KMS-11 (cell line): ENCODE measurements around the gene JAG1.

Experiments
- H2AFZ ChIP-seq: fragments of 200-600 bp; sonication (generic); 2 replicates; pipeline ENCODE4 v1.6.1; 2016; ENCODE audit warnings: antibody characterized with exemption, mixed run types, low read depth
- H3K27ac ChIP-seq: fragments of 200-600 bp; sonication (generic); 2 replicates; pipeline ENCODE4 v1.6.1; 2016; ENCODE audit warnings: mild to moderate bottlenecking, mixed run types
- H3K27me3 ChIP-seq: fragments of 200-600 bp; sonication (generic); 2 replicates; pipeline ENCODE4 v1.6.1; 2017; ENCODE audit warnings: mild to moderate bottlenecking, low read depth, mixed run types, moderate library complexity; ENCODE audit not compliant: insufficient read depth
- H3K36me3 ChIP-seq: fragments of 200-600 bp; sonication (generic); 2 replicates; pipeline ENCODE4 v1.6.1; 2017; ENCODE audit warnings: mild to moderate bottlenecking, mixed run types; ENCODE audit not compliant: insufficient read depth
- H3K4me1 ChIP-seq: fragments of 200-600 bp; sonication (generic); 2 replicates; pipeline ENCODE4 v1.6.1; 2016; ENCODE audit warnings: mild to moderate bottlenecking, low read depth, mixed run types; ENCODE audit not compliant: poor library complexity, severe bottlenecking
- H3K4me2 ChIP-seq: fragments of 200-600 bp; sonication (generic); 2 replicates; pipeline ENCODE4 v1.7.0; 2016; ENCODE audit warnings: mild to moderate bottlenecking, mixed run types
- H3K4me3 ChIP-seq: fragments of 200-600 bp; sonication (generic); IDR thresholded peaks from 2 replicates; pipeline ENCODE4 v1.6.1; 2017; ENCODE audit warnings: low read depth, low read length, mixed read lengths; ENCODE audit not compliant: insufficient read depth
- H3K79me2 ChIP-seq: fragments of 200-600 bp; sonication (generic); 2 replicates; pipeline ENCODE4 v1.6.1; 2016; ENCODE audit warnings: low read depth, mixed run types; ENCODE audit not compliant: insufficient read depth
- H3K9ac ChIP-seq: fragments of 200-600 bp; sonication (generic); 2 replicates; pipeline ENCODE4 v1.6.1; 2016; ENCODE audit warnings: mild to moderate bottlenecking, mixed run types
- H4K20me1 ChIP-seq: fragments of 200-600 bp; sonication (generic); 2 replicates; pipeline ENCODE4 v1.6.1; 2016; ENCODE audit warnings: mild to moderate bottlenecking, mixed run types; ENCODE audit not compliant: insufficient read depth
- TF ChIP-seq, protein P1 (sequence below): fragments of 200-600 bp; sonication (generic); conservative IDR thresholded peaks from 2 replicates; pipeline ENCODE4 v1.6.1; 2017; ENCODE audit warnings: low read depth, mild to moderate bottlenecking, antibody characterized with exemption, low read length, moderate library complexity, mixed read lengths

Gene JAG1

GRCh38 chr20:10679269-10679668, 5.5 kb upstream of the JAG1 start:
- Histone ChIP-seq H3K4me2 (no peak overlapping the region), H3K79me2 (no peaks in the 10 kb centered on the region), H3K4me3 (no peak overlapping the region), H3K4me1 (peaks cover 2% of the 10 kb centered on the region), H2AFZ (no peak overlapping the region), H3K36me3 (no peaks in the 10 kb centered on the region), H3K27me3 (no peaks in the 10 kb centered on the region), H3K27ac (no peak overlapping the region), H3K9ac (no peak overlapping the region), H4K20me1 (no peaks in the 10 kb centered on the region)
- TF ChIP-seq, protein P1, sequence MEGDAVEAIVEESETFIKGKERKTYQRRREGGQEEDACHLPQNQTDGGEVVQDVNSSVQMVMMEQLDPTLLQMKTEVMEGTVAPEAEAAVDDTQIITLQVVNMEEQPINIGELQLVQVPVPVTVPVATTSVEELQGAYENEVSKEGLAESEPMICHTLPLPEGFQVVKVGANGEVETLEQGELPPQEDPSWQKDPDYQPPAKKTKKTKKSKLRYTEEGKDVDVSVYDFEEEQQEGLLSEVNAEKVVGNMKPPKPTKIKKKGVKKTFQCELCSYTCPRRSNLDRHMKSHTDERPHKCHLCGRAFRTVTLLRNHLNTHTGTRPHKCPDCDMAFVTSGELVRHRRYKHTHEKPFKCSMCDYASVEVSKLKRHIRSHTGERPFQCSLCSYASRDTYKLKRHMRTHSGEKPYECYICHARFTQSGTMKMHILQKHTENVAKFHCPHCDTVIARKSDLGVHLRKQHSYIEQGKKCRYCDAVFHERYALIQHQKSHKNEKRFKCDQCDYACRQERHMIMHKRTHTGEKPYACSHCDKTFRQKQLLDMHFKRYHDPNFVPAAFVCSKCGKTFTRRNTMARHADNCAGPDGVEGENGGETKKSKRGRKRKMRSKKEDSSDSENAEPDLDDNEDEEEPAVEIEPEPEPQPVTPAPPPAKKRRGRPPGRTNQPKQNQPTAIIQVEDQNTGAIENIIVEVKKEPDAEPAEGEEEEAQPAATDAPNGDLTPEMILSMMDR, result no peak

- peaks cover 2% of the 10 kb centered on the region for H3K4me1 ChIP-seq
- no peak overlapping the region for H3K9ac ChIP-seq
- H3K4me3 ChIP-seq, result no peak overlapping the region
- no peak overlapping the region for H3K27ac ChIP-seq
- H2AFZ ChIP-seq, result no peak overlapping the region
- TF ChIP-seq, protein P1, result no peak
- H4K20me1 ChIP-seq, result no peaks in the 10 kb centered on the region
- no peaks in the 10 kb centered on the region for H3K27me3 ChIP-seq
- H3K36me3 ChIP-seq, result no peaks in the 10 kb centered on the region
- no peak overlapping the region for H3K4me2 ChIP-seq
- H3K79me2 ChIP-seq, result no peaks in the 10 kb centered on the region
Observed at GRCh38 chr20:10676518-10676917, 2.7 kb upstream of the JAG1 start.

DNA sequence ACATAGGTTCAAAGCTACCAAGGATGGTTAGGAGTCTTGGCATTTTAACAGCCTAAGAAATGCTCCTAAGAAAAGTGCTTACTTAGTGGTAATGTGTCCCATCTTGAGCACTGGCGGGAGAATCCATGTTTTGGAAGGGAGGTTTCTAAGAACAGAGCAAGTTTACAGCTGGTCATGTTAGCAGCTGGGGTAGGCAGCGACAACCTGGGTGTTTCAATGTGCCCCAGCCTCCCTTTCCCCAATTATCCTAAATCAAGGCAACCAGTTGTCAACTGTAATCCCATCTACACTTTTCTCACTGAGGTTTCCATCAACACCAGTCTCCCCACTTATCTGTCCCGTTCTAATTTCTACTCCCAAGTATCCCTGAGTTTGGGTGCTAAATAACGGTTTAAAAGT, 1.6 kb upstream of the JAG1 start:
- H3K9ac ChIP-seq, result no peak overlapping the region
- H4K20me1 ChIP-seq, result no peaks in the 10 kb centered on the region
- H3K79me2 ChIP-seq, result no peaks in the 10 kb centered on the region
- H3K4me2 ChIP-seq, result peak overlapping the region; percentile 50; the same call in 1 of the 2 replicates
- no peaks in the 10 kb centered on the region for H3K27me3 ChIP-seq
- TF ChIP-seq, protein P1, result no peak
- no peak overlapping the region for H3K4me3 ChIP-seq
- H2AFZ ChIP-seq, result peak overlapping the region; percentile 47; the same call in 1 of the 2 replicates
- no peak overlapping the region for H3K27ac ChIP-seq
- H3K4me1 ChIP-seq, result peaks cover 2% of the 10 kb centered on the region
- H3K36me3 ChIP-seq, result no peaks in the 10 kb centered on the region

DNA sequence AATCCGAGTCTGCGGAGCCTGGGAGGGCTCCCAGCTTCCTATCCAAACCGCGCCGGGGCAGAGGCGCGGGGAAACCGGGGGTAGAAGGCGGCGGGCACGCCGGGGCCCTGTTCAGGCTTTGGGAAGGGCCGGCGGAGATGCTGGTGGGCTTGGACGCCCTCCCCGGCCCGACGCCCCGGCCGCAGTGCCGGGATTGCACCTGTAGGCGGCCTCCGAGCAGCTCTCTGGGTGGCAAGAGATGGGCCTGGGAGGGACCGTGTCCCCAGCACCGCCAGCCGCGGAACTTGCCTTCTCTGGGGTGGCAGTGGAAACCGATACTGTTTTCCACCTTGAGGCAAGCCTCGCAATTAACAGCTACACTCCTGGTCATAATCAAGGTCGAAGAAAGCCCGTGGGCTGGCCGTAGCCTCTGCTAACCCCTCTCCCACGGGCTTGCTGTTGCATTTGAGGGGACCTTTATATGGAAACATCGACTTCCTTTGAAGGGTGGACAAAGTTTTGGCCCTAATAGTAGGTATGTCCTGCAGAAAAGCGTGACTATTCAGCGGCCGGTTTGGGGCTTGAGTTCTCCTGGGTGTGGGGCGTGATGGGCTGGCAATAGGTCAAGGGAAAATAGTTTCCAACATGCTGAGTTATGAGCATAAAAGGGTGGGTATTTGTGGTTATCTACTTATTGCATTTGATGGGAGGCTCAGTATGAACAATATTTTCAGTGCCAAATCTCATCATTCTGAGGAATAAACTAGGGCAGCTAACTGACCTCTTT, 1.1 kb upstream of the JAG1 start:
- peak overlapping the region; percentile 50; the same call in 1 of the 2 replicates for H3K4me2 ChIP-seq
- H4K20me1 ChIP-seq, result no peaks in the 10 kb centered on the region
- no peak overlapping the region for H3K4me3 ChIP-seq
- TF ChIP-seq, protein P1, result peak; percentile 39
- H2AFZ ChIP-seq, result peak overlapping the region; percentile 47
- peaks cover 3% of the 10 kb centered on the region for H3K4me1 ChIP-seq
- no peaks in the 10 kb centered on the region for H3K27me3 ChIP-seq
- H3K27ac ChIP-seq, result peak overlapping the region; percentile 94
- H3K79me2 ChIP-seq, result no peaks in the 10 kb centered on the region; the same call in 1 of the 2 replicates
- H3K9ac ChIP-seq, result peak overlapping the region; percentile 86
- no peaks in the 10 kb centered on the region for H3K36me3 ChIP-seq
